Measurements from ENCODE around the gene CYP4F3. TPM values are rescaled to one million over a fixed set of nuclear protein-coding genes. Genes with fewer than 3 reads are reported as not detected.
A peak's percentile ranks its signal among the peaks of the same experiment; 100 is the strongest.

Gene CYP4F3
- total and polyA plus RNA-seq, 2 of the 13 experiments (the other 11 are each of a cell fraction or from before 2014, with no cell fraction given), result 17.8 to 22.8 TPM

DNA sequence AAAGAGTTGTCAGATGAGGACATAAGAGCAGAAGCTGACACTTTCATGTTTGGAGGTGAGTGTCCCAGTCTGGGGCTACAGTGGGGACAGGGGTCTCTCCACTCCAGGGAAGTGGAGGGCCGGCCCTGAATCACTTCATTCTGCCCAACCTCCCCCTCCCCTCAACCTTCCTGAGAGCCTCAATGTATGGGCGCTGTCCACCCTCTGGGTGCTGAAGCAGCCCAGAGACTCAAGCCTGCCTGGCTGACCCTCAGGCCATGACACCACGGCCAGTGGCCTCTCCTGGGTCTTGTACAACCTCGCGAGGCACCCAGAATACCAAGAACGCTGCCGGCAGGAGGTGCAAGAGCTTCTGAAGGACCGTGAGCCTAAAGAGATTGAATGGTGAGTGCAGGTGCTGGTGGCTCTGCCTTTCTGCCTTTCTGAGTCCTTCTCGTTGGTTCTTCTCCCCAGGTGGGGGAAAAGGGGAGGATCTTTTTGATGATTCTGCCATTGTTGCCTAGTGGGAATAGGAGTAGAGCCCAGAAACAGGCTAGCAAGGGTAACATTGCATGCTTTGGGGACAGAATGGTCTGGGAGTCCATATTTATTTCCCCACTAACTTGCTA is 16.9 kb upstream of the CYP4F3 start (continued):
- TF ChIP-seq, protein P1, sequence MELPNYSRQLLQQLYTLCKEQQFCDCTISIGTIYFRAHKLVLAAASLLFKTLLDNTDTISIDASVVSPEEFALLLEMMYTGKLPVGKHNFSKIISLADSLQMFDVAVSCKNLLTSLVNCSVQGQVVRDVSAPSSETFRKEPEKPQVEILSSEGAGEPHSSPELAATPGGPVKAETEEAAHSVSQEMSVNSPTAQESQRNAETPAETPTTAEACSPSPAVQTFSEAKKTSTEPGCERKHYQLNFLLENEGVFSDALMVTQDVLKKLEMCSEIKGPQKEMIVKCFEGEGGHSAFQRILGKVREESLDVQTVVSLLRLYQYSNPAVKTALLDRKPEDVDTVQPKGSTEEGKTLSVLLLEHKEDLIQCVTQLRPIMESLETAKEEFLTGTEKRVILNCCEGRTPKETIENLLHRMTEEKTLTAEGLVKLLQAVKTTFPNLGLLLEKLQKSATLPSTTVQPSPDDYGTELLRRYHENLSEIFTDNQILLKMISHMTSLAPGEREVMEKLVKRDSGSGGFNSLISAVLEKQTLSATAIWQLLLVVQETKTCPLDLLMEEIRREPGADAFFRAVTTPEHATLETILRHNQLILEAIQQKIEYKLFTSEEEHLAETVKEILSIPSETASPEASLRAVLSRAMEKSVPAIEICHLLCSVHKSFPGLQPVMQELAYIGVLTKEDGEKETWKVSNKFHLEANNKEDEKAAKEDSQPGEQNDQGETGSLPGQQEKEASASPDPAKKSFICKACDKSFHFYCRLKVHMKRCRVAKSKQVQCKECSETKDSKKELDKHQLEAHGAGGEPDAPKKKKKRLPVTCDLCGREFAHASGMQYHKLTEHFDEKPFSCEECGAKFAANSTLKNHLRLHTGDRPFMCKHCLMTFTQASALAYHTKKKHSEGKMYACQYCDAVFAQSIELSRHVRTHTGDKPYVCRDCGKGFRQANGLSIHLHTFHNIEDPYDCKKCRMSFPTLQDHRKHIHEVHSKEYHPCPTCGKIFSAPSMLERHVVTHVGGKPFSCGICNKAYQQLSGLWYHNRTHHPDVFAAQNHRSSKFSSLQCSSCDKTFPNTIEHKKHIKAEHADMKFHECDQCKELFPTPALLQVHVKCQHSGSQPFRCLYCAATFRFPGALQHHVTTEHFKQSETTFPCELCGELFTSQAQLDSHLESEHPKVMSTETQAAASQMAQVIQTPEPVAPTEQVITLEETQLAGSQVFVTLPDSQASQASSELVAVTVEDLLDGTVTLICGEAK (IDR thresholded peaks at IDR 0.05), result no peak
- TF ChIP-seq, protein P1 (CRISPR knock-in tag; IDR thresholded peaks at IDR 0.05), result 0 out of 2 replicates have a peak, but pooled peaks have one; percentile 24
- TF ChIP-seq SOX5 (CRISPR knock-in tag; IDR thresholded peaks at IDR 0.05; ENCODE audit: borderline replicate concordance), result no peak
- TF ChIP-seq NR0B2 (CRISPR knock-in tag; IDR thresholded peaks at IDR 0.05), result no peak
- TF ChIP-seq ZSCAN9 (CRISPR knock-in tag; IDR thresholded peaks at IDR 0.05; ENCODE audit: borderline replicate concordance), result 0 out of 2 replicates have a peak, but pooled peaks have one; percentile 46
- TF ChIP-seq ZNF788 (CRISPR knock-in tag; IDR thresholded peaks at IDR 0.05; ENCODE audit: borderline replicate concordance), result 0 out of 2 replicates have a peak, but pooled peaks have one; percentile 22
- 0 out of 2 replicates have a peak, but pooled peaks have one; percentile 38 for TF ChIP-seq ZNF274 (CRISPR knock-in tag; IDR thresholded peaks at IDR 0.05)
- 0 out of 2 replicates have a peak, but pooled peaks have one; percentile 48 for TF ChIP-seq GLI4 (CRISPR knock-in tag; IDR thresholded peaks at IDR 0.05; ENCODE audit: borderline replicate concordance)
- peak; percentile 98 for TF ChIP-seq MIER2 (CRISPR knock-in tag; IDR thresholded peaks at IDR 0.05)
- no peak for TF ChIP-seq PCBP2 (optimal IDR thresholded peaks at IDR 0.05; ENCODE audit: low read depth, low read length, poor library complexity, severe bottlenecking)
- TF ChIP-seq ZSCAN21 (CRISPR knock-in tag; IDR thresholded peaks at IDR 0.05; ENCODE audit: borderline replicate concordance), result peak; percentile 66; the same call in 1 of the 2 replicates
- no peak for TF ChIP-seq XRCC5 (optimal IDR thresholded peaks at IDR 0.05; ENCODE audit: low read length)
- TF ChIP-seq ZNF644 (CRISPR knock-in tag; IDR thresholded peaks at IDR 0.05; ENCODE audit: low read depth), result no peak

Measured in HepG2 (cell line).